GM12864 (cell line): Measurements from ENCODE around the gene SIX6.

ENCODE experiments used
- DNase-seq: peaks from one replicate; pipeline ENCODE4 v3.0.0-alpha.2; 2011; ENCODE audit warnings: low read depth
- H3K4me3 ChIP-seq: 2 replicates; pipeline ENCODE4 v1.5.1; 2011; ENCODE audit warnings: mild to moderate bottlenecking, low read depth, low read length, control low read depth
- TF ChIP-seq, protein P1 (sequence below): IDR thresholded peaks from 2 replicates; pipeline ENCODE4 v1.5.1; 2011; ENCODE audit warnings: low read depth, mild to moderate bottlenecking, moderate library complexity, low read length, control low read depth, inconsistent platforms; ENCODE audit errors: missing control alignments

SIX6 gene

DNA sequence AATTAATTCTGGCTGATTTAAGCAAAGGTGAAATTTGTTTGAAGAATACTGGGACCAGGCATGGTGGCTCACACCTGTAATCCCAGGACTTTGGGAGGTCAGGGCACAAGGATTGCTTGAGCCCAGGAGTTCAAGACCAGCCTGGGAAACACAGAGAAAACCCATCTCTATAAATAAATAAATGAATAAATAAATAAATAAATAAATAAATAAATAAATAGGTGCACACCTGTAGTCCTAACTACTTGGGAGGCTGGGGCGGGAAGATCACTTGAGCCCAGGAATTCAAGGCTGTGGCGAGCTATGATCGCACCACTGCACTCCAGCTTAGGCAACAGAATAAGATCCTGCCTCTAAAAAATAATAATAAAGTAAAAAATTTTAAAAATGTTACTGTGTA, 18.7 kb upstream of the SIX6 start:
- DNase-seq: no peak

DNA sequence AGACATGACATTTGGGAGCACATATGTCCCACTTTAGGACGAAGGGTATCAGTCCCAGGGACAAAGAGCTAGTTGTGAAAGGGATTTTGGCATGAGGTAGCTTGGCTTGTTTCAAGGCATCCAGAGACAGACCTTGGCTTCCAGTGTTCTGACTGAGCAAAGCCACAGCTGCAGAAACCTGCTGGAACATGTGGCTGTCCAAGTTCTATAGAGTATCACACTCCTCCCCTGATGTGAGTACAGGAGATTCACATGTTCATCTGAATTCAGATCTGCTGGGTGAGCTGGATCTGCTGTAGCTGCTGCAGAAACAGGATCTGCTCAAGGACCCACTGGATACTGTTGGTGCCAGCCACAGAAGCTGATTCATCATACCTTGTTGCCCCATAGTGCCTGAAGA, 13.0 kb upstream of the SIX6 start:
- no peak for DNase-seq
- H3K4me3 ChIP-seq: no peak overlapping the region
- TF ChIP-seq, protein P1, sequence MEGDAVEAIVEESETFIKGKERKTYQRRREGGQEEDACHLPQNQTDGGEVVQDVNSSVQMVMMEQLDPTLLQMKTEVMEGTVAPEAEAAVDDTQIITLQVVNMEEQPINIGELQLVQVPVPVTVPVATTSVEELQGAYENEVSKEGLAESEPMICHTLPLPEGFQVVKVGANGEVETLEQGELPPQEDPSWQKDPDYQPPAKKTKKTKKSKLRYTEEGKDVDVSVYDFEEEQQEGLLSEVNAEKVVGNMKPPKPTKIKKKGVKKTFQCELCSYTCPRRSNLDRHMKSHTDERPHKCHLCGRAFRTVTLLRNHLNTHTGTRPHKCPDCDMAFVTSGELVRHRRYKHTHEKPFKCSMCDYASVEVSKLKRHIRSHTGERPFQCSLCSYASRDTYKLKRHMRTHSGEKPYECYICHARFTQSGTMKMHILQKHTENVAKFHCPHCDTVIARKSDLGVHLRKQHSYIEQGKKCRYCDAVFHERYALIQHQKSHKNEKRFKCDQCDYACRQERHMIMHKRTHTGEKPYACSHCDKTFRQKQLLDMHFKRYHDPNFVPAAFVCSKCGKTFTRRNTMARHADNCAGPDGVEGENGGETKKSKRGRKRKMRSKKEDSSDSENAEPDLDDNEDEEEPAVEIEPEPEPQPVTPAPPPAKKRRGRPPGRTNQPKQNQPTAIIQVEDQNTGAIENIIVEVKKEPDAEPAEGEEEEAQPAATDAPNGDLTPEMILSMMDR: no peak

More for the DNA sequence above, 18.7 kb upstream of the SIX6 start:
- TF ChIP-seq, protein P1: no peak
- H3K4me3 ChIP-seq: no peak overlapping the region

DNA sequence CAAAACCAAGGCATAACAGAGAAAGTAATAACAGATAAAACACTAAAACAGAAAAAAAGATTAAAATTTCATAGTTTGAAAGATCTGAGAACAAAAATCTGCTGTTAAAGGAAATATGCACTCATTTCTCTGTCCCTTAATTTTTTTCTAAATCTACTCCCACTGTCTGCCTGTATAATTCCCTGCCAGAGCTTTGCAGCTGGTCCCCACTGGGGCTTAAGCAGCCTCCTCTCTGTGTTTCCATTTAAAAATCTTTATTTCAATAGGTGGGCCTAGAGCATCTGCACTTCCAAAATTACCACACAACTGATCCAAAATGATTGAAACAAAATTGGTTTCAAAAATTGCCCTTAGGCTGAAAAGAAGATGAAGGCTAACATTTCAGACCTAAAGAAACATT, 6.4 kb upstream of the SIX6 start:
- TF ChIP-seq, protein P1: no peak
- no peak for DNase-seq
- no peak overlapping the region for H3K4me3 ChIP-seq

DNA sequence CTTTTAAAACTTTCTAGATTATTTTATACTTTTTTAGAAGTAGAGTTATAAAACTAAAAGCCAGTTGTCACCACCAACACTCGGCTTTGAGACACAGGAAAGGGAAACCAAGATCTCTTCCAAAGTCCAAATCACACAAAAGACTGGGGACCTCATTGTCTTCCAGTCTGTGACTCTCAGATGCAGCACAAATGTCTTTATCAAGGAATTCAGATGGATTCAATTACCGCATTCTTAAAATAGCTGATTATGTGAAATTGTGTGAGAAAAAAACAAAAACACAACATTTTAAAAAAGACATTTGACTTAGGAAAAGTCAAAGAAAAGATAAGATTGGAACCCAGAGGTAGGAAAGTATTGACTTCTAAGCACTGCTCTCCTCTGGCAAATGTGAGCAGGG, 3.5 kb upstream of the SIX6 start:
- no peak overlapping the region for H3K4me3 ChIP-seq
- DNase-seq: no peak
- TF ChIP-seq, protein P1: no peak

DNA sequence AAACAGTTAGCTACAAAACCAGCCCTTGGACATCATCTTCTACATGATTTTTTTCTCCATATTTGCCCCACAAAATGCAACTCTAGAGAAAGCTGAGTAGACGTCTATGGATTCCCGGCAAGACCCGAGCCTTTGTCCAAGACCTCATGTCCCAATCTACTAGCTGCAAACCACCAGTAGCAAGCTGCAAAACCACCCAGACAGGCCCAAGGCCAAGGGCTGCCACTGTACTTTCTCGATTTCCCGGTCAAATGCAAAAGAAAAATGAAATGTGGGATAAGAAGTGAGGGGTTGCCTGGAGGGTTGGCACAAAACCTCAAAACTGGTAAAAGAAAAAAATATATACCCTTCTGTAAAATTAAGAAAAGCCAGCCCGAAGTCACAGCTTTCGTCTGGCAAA, 2.9 kb upstream of the SIX6 start:
- no peak overlapping the region for H3K4me3 ChIP-seq
- TF ChIP-seq, protein P1: no peak
- DNase-seq: no peak

DNA sequence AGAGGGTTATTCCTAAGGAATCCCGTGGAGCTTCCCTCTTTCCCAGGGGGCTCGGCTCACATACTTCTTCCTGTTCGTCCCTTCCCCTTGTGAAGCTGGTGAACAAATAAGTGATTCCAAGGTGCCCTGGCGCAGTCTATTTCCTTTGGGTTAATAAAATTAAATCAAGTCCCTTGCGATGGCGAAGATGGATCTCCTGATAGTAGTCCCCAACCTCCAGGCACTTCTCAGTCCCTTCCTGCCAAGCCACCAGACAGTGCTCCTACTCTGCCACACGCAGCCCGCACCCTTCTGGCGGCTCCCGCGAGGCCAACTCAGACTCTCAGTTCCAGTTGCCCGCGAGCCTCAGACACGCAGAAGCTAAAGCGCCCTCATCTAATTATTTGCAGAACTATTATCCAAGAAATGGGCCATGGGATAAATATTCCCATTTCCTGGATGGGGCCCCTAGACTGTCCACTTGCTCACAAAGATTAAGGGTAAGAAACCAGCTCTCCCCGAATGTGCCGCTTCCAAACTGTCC, 2.4 kb upstream of the SIX6 start:
- no peak for DNase-seq
- TF ChIP-seq, protein P1: no peak
- no peak overlapping the region for H3K4me3 ChIP-seq
